K562 (cell line): ENCODE measurements around the gene ADCY6. TPM values are rescaled to one million over a fixed set of nuclear protein-coding genes. Genes with fewer than 3 reads are reported as not detected.

Experiments used
- ATAC-seq: fragments of 200-7000 bp; cut with Tn5 transposase; 3 replicates; pipeline ENCODE4 v1.9.1; 2020; ENCODE audit warnings: moderate library complexity
- BruUV-seq: library from RNA; stranded (reverse); fragments of 400-500 nt; replicated peaks from 2 replicates; lab custom pipeline; 2021; lab: Mats Ljungman, UMichigan
- CTCF ChIA-PET: fragments of 300-600 bp; formaldehyde crosslinking; extraction: SDS; loops from one replicate; lab custom pipeline; 2021; ENCODE audit warnings: low intra/inter-chr PET ratio; lab: Yijun Ruan, JAX
- POLR2A ChIA-PET: fragments of 300-600, 350-650 bp; sonication (Branson Sonifier 250); formaldehyde crosslinking; extraction: SDS; loops from one replicate; lab custom pipeline; 2021; ENCODE audit warnings: antibody characterized with exemption, inconsistent platforms; lab: Yijun Ruan, JAX
- DNase-seq, 4 experiments: peaks; one replicate each; pipeline versions ENCODE4 v3.0.0 to v3.0.0-alpha.2; 2011 to 2018; ENCODE audit warnings: low spot score in 3 of 4, mixed read lengths in 3 of 4; ENCODE audit errors: extremely low read depth in 1 of 4
- FAIRE-seq: peaks from 2 replicates; lab custom pipeline; 2011; peaks lifted over from hg19 to GRCh38; lab: Jason Lieb, UNC
- H2AFZ ChIP-seq: 2 replicates; pipeline ENCODE4 v1.6.0; 2011; ENCODE audit warnings: low read depth, low read length, control low read depth, inconsistent platforms
- H3K27ac ChIP-seq: fragments of 200-600 bp; 3 replicates; pipeline ENCODE4 v1.8.0; 2011; ENCODE audit warnings: low read depth, mild to moderate bottlenecking, control low read depth, inconsistent platforms, low read length, moderate library complexity, mixed read lengths; ENCODE audit errors: extremely low read depth
- H3K27me3 ChIP-seq, 2 experiments: fragments of 300-600 bp in 1 of 2; 2 replicates in 1 of 2; 3 replicates in 1 of 2; pipeline versions ENCODE4 v1.6.0 to v1.8.0; 2011; ENCODE audit warnings: inconsistent platforms in 2 of 2, low read length in 2 of 2, mild to moderate bottlenecking in 1 of 2, mixed read lengths in 1 of 2, moderate library complexity in 1 of 2; ENCODE audit not compliant: control insufficient read depth in 2 of 2, insufficient read depth in 2 of 2
- H3K36me3 ChIP-seq: fragments of 300-600 bp; 3 replicates; pipeline ENCODE4 v1.8.0; 2011; ENCODE audit warnings: mild to moderate bottlenecking, low read length, inconsistent platforms; ENCODE audit not compliant: control insufficient read depth, insufficient read depth
- H3K4me1 ChIP-seq, 2 experiments: fragments of 200-600 bp in 1 of 2; replicated peaks in 1 of 2; 2 replicates in 1 of 2; 3 replicates in 1 of 2; pipeline versions ENCODE4 v1.5.1 to v1.8.0; 2011; ENCODE audit warnings: inconsistent platforms in 2 of 2, low read length in 2 of 2, mild to moderate bottlenecking in 1 of 2, mixed read lengths in 1 of 2, moderate library complexity in 1 of 2; ENCODE audit not compliant: control insufficient read depth in 2 of 2, insufficient read depth in 2 of 2
- H3K4me2 ChIP-seq: 2 replicates; pipeline ENCODE4 v1.6.1; 2011; ENCODE audit warnings: low read length, control low read depth, inconsistent platforms, mixed read lengths; ENCODE audit not compliant: insufficient read depth
- H3K4me3 ChIP-seq: fragments of 200-600 bp; sonication (generic), shearing (Covaris generic); 2 replicates; pipeline ENCODE4 v1.5.1; 2016; ENCODE audit warnings: control low read depth, inconsistent platforms
- H3K79me2 ChIP-seq: fragments of 200-600 bp; 3 replicates; pipeline ENCODE4 v1.8.0; 2011; ENCODE audit warnings: low read length, inconsistent platforms; ENCODE audit not compliant: control insufficient read depth, insufficient read depth
- H3K9ac ChIP-seq, 2 experiments: 2 replicates each; pipeline versions ENCODE4 v1.6.0 to v1.6.1; 2011; ENCODE audit warnings: low read depth in 2 of 2, low read length in 2 of 2, control low read depth in 1 of 2, inconsistent platforms in 1 of 2, mild to moderate bottlenecking in 1 of 2, mixed read lengths in 1 of 2; ENCODE audit not compliant: insufficient read depth in 1 of 2
- H3K9me1 ChIP-seq: one replicate; pipeline ENCODE4 v1.6.0; 2011; ENCODE audit warnings: inconsistent platforms, mild to moderate bottlenecking, low read length, moderate library complexity; ENCODE audit not compliant: control insufficient read depth, insufficient read depth
- H3K9me3 ChIP-seq: replicated peaks from 2 replicates; pipeline ENCODE4 v1.5.1; 2011; ENCODE audit warnings: low read depth, low read length, inconsistent platforms; ENCODE audit not compliant: control insufficient read depth, insufficient read depth
- H4K20me1 ChIP-seq: replicated peaks from 2 replicates; pipeline ENCODE4 v1.6.1; 2011; ENCODE audit warnings: low read length, inconsistent platforms, mixed read lengths; ENCODE audit not compliant: control insufficient read depth, insufficient read depth
- HNRNPLL ChIP-seq: fragments of 200-400 bp; formaldehyde crosslinking; IDR thresholded peaks from 2 replicates; pipeline ENCODE4 v1.6.1; 2017; ENCODE audit warnings: low read length, low read depth, mild to moderate bottlenecking; ENCODE audit not compliant: poor library complexity, severe bottlenecking
- KHSRP ChIP-seq: fragments of 450-650 bp; IDR thresholded peaks from 2 replicates; pipeline ENCODE4 v1.6.1; 2017
- MEF2A ChIP-seq: IDR thresholded peaks from 2 replicates; pipeline ENCODE4 v1.6.1; 2011; ENCODE audit warnings: low read depth, mild to moderate bottlenecking, low read length, moderate library complexity; ENCODE audit not compliant: control insufficient read depth
- NFXL1 ChIP-seq: fragments of 450-650 bp; formaldehyde crosslinking; IDR thresholded peaks from 2 replicates; pipeline ENCODE4 v1.4.0; 2021; ENCODE audit warnings: mild to moderate bottlenecking
- SRF ChIP-seq, 2 experiments: fragments of 250-450, 450-650 bp in 1 of 2; sonication (Bioruptor Pico) in 1 of 2; sonication (generic) in 1 of 2; formaldehyde crosslinking; IDR thresholded peaks; 2 replicates each; pipeline versions ENCODE4 v1.5.0 to v1.5.1; 2020 to 2022; ENCODE audit warnings: mild to moderate bottlenecking in 1 of 2, missing genetic modification reagents in 1 of 2
- ZFP1 ChIP-seq: fragments of 450-650 bp; formaldehyde crosslinking; IDR thresholded peaks from 2 replicates; pipeline ENCODE4 v1.4.0; 2020; ENCODE audit warnings: mild to moderate bottlenecking, mixed read lengths
- ZNF589 ChIP-seq: fragments of 200-800 bp; sonication (Bioruptor generic); IDR thresholded peaks from 2 replicates; pipeline ENCODE4 v1.6.1; 2016; ENCODE audit warnings: low read depth, missing genetic modification characterization, missing compliant biosample characterization
- WGBS: fragments of 100-300 bp; shearing (Covaris generic); methylation state at CpG from one replicate; pipeline ENCODE4 v1.1.6; 2016; ENCODE audit warnings: low coverage, mixed read lengths; ENCODE audit not compliant: insufficient coverage; ENCODE audit errors: missing lambda C conversion rate; 5-methylcytosine and 5-hydroxymethylcytosine counted together
- in situ Hi-C: fragments of 300-500 bp; cut with MboI; formaldehyde crosslinking; loops from 4 replicates; pipeline ENCODE4 v1.15.0; 2018; ENCODE audit warnings: inconsistent platforms, mixed read lengths
- intact Hi-C: fragments of 100-400 bp; cut with micrococcal nuclease; formaldehyde crosslinking; loops from 2 replicates; pipeline ENCODE4 v1.14.2; 2022
- polyA plus RNA-seq, 8 experiments: library from polyadenylated mRNA; depleted of rRNA in 4 of 8; stranded (reverse) in 5 of 8; unstranded in 3 of 8; fragments of >200 nt; fragmentation: Nextera tagmentation in 2 of 8; fragmentation: Illumina TruSeq in 1 of 8; extraction: Ambion mirVana in 2 of 8; extraction: Trizol in 1 of 8; gene quantifications; 2 replicates each; pipeline versions ENCODE4 v1.2.1 to v1.2.3, GENCODE V29; 2011 to 2014; ENCODE audit warnings: inconsistent platforms in 1 of 8, missing spikeins in 1 of 8
- total RNA-seq, 7 experiments: library from RNA; depleted of rRNA in 6 of 7; stranded (reverse); fragments of >200 nt in 6 of 7; fragmentation: Illumina TruSeq in 2 of 7; extraction: Trizol in 2 of 7; gene quantifications; 2 replicates each; pipeline versions ENCODE4 v1.2.1 to v1.2.3, GENCODE V29; 2011 to 2021; ENCODE audit warnings: low replicate concordance in 1 of 7
- TF ChIP-seq, protein P1 (sequence below): sonication (generic); formaldehyde crosslinking; IDR thresholded peaks from 2 replicates; pipeline ENCODE4 v1.8.0; 2023; ENCODE audit warnings: missing genetic modification reagents, mild to moderate bottlenecking, borderline replicate concordance
- TF ChIP-seq, protein P2 (sequence below): sonication (generic); formaldehyde crosslinking; IDR thresholded peaks from 2 replicates; pipeline ENCODE4 v1.8.0; 2022; ENCODE audit warnings: missing genetic modification reagents, mild to moderate bottlenecking, borderline replicate concordance

ADCY6 gene
- total and polyA plus RNA-seq, 9 of the 15 experiments (the other 6 are each of a cell fraction or from before 2014, with no cell fraction given) = 0.01 to 1.0 (median 0.53) TPM

- TF ChIP-seq, protein P1, sequence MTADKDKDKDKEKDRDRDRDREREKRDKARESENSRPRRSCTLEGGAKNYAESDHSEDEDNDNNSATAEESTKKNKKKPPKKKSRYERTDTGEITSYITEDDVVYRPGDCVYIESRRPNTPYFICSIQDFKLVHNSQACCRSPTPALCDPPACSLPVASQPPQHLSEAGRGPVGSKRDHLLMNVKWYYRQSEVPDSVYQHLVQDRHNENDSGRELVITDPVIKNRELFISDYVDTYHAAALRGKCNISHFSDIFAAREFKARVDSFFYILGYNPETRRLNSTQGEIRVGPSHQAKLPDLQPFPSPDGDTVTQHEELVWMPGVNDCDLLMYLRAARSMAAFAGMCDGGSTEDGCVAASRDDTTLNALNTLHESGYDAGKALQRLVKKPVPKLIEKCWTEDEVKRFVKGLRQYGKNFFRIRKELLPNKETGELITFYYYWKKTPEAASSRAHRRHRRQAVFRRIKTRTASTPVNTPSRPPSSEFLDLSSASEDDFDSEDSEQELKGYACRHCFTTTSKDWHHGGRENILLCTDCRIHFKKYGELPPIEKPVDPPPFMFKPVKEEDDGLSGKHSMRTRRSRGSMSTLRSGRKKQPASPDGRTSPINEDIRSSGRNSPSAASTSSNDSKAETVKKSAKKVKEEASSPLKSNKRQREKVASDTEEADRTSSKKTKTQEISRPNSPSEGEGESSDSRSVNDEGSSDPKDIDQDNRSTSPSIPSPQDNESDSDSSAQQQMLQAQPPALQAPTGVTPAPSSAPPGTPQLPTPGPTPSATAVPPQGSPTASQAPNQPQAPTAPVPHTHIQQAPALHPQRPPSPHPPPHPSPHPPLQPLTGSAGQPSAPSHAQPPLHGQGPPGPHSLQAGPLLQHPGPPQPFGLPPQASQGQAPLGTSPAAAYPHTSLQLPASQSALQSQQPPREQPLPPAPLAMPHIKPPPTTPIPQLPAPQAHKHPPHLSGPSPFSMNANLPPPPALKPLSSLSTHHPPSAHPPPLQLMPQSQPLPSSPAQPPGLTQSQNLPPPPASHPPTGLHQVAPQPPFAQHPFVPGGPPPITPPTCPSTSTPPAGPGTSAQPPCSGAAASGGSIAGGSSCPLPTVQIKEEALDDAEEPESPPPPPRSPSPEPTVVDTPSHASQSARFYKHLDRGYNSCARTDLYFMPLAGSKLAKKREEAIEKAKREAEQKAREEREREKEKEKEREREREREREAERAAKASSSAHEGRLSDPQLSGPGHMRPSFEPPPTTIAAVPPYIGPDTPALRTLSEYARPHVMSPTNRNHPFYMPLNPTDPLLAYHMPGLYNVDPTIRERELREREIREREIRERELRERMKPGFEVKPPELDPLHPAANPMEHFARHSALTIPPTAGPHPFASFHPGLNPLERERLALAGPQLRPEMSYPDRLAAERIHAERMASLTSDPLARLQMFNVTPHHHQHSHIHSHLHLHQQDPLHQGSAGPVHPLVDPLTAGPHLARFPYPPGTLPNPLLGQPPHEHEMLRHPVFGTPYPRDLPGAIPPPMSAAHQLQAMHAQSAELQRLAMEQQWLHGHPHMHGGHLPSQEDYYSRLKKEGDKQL (CRISPR knock-in tag) = no peak
- TF ChIP-seq NFXL1 (CRISPR knock-in tag) (no peak), SRF (CRISPR knock-in tag; IDR thresholded peaks at IDR 0.05) (no peak)
Observed at GRCh38 chr12:48800971-48801370, 12.1 kb upstream of the ADCY6 start (continued).

GRCh38 chr12:48800457-48800856, 11.6 kb upstream of the ADCY6 start:
- ATAC-seq = no peak

More at GRCh38 chr12:48800457-48800856, 11.6 kb upstream of the ADCY6 start:
- peaks cover 4% of the 10 kb centered on the region; the same call in 1 of the 2 replicates for H4K20me1 ChIP-seq
- H3K36me3 ChIP-seq = no peaks in the 10 kb centered on the region
- H3K9me3 ChIP-seq = no peaks in the 10 kb centered on the region
- peaks cover 2 to 10% of the 10 kb centered on the region in 2 experiments; a peak in 2 of 5 replicates for H3K4me1 ChIP-seq
- BruUV-seq = no TSS peak
- no peaks in the 10 kb centered on the region for H3K9me1 ChIP-seq
- in situ Hi-C loops = no loop called here
- no peak overlapping the region for H3K4me2 ChIP-seq
- H2AFZ ChIP-seq = no peak overlapping the region
- intact Hi-C loops = no loop called here
- FAIRE-seq = no peak
- H3K27me3 ChIP-seq = peaks cover 7 to 19% of the 10 kb centered on the region in 2 experiments
- no peak overlapping the region for H3K4me3 ChIP-seq
- ChIA-PET CTCF (interaction anchor here (0.6 kb wide), 1 partner anchor 24 kb away, joined by 3 read pairs; no protein-coding TSS in a partner anchor), POLR2A (interaction anchor here (1.5 to 1.9 kb wide), 2 partner anchors 11 to 180 kb away, joined by 5 to 8 read pairs; no protein-coding TSS in a partner anchor)
- no peak for TF ChIP-seq HNRNPLL
- no peak for TF ChIP-seq KHSRP
- TF ChIP-seq ZNF589 (CRISPR knock-in tag) = no peak
- no peak for TF ChIP-seq MEF2A
- no peak for TF ChIP-seq ZFP1
- TF ChIP-seq, protein P2, sequence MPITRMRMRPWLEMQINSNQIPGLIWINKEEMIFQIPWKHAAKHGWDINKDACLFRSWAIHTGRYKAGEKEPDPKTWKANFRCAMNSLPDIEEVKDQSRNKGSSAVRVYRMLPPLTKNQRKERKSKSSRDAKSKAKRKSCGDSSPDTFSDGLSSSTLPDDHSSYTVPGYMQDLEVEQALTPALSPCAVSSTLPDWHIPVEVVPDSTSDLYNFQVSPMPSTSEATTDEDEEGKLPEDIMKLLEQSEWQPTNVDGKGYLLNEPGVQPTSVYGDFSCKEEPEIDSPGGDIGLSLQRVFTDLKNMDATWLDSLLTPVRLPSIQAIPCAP (CRISPR knock-in tag) = no peak
- H3K79me2 ChIP-seq = no peaks in the 10 kb centered on the region
- DNase-seq = no peak
- 23% methylated on average over 14 of the region's 14 CpGs for WGBS
- no peak overlapping the region for H3K27ac ChIP-seq
- no peak overlapping the region; a peak in 2 of 4 replicates for H3K9ac ChIP-seq
